ENCODE measurements around the gene NEURL1. TPM values are rescaled to one million over a fixed set of nuclear protein-coding genes. Genes with fewer than 3 reads are reported as not detected.

The NEURL1 gene
- total and polyA plus RNA-seq, 4 donors, result 0.14 to 2.0 (median 0.74) TPM

DNA sequence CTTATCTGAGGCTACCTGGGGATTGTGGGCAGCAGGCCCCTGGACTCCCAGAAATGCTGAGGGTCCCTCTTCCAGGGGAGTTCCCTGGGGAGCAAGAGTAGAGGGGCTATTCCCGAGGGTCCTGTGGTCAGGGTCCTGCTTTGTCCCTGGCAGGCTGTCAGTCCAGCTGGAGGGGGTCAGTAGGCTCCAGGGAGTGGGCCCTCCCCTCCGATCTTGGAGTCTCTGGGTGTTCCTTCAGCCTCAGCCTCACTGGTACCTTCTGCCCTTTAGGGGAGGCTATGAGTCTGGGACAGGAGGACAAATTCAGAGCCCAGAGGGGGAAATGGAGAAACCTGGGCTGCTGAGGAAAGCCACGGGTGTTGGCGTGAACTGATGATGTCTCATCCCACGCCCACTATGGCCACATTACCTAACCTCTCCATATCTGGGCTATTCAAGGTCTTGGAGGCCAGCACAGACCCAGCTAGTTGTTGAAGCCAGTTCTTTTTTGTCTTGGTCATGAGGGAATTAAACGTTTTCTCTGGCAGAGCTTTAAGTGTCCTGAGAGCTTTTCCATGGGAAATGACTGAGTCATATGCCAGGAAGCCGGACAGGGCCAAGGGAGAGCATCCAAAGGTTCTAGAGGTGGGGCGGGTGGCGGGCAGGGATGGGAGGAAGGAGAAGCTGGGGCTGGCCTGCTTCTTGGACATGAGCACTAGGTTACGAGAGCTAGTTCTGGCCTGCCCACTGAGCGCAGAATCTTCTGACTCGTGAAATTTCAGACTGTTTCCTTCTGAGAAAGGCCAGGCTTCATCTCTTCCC, 47.5 kb upstream of the NEURL1 start:
- TF ChIP-seq, protein P1, sequence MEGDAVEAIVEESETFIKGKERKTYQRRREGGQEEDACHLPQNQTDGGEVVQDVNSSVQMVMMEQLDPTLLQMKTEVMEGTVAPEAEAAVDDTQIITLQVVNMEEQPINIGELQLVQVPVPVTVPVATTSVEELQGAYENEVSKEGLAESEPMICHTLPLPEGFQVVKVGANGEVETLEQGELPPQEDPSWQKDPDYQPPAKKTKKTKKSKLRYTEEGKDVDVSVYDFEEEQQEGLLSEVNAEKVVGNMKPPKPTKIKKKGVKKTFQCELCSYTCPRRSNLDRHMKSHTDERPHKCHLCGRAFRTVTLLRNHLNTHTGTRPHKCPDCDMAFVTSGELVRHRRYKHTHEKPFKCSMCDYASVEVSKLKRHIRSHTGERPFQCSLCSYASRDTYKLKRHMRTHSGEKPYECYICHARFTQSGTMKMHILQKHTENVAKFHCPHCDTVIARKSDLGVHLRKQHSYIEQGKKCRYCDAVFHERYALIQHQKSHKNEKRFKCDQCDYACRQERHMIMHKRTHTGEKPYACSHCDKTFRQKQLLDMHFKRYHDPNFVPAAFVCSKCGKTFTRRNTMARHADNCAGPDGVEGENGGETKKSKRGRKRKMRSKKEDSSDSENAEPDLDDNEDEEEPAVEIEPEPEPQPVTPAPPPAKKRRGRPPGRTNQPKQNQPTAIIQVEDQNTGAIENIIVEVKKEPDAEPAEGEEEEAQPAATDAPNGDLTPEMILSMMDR (IDR thresholded peaks at IDR 0.05; ENCODE audit: control extremely low read depth, extremely low read depth), result no peak
- Histone ChIP-seq H3K9ac (ENCODE audit: insufficient read depth in 1 of 2, low read length in 2 of 2) (no peak overlapping the region), H3K36me3 (ENCODE audit: control insufficient read depth in 4 of 4, insufficient read depth in 4 of 4, low read length in 4 of 4) (peaks cover 0 to 62% (median 37%) of the 10 kb centered on the region in 4 donors), H3K4me1 (ENCODE audit: control insufficient read depth in 5 of 5, insufficient read depth in 5 of 5, low read length in 5 of 5) (peaks cover 0 to 32% (median 4%) of the 10 kb centered on the region in 5 donors), H3K4me3 (no peak overlapping the region), H3K27ac (ENCODE audit: low read depth in 1 of 2, low read length in 1 of 2) (peak overlapping the region; percentile 9 to 80), H3K27me3 (ENCODE audit: control insufficient read depth in 3 of 3, insufficient read depth in 3 of 3, low read length in 2 of 3) (no peaks in the 10 kb centered on the region), H3K9me3 (ENCODE audit: control insufficient read depth in 4 of 4, insufficient read depth in 3 of 4, low read length in 3 of 4) (no peaks in the 10 kb centered on the region)
- no peak for DNase-seq
- 64 to 79% methylated on average over 12 of the region's 12 CpGs for WGBS, 2 donors
- peak; percentile 37 for ATAC-seq (ENCODE audit: insufficient read depth, low FRiP score)

DNA sequence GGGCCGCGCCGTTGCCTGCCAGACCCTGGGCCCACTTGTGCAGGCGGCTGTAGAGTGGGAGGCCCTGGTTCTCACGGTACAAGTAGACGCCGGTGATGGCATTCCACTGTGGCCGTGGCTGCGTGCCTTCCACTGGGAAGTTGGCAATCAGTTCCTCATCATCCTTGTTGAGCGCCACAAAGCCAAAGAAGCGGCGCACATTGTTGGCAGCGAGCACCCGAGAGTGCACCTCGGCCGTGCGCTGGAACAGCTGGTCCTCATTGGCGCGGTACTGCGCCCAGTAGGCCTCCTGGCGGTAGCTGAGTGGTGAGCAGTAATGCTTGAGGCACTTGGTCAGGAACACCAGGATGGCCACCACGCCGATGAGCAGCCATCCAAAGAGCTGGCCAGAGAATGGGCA, 46.3 kb upstream of the NEURL1 start:
- H3K27ac ChIP-seq (ENCODE audit: low read depth in 1 of 2, low read length in 1 of 2), result peak overlapping the region in 1 of 2 donors; percentile 50
- peaks cover 0 to 55% (median 32%) of the 10 kb centered on the region in 4 donors for H3K36me3 ChIP-seq (ENCODE audit: control insufficient read depth in 4 of 4, insufficient read depth in 4 of 4, low read length in 4 of 4)
- no peak overlapping the region for H3K9ac ChIP-seq (ENCODE audit: insufficient read depth in 1 of 2, low read length in 2 of 2)
- H3K27me3 ChIP-seq (ENCODE audit: control insufficient read depth in 3 of 3, insufficient read depth in 3 of 3, low read length in 2 of 3), result no peaks in the 10 kb centered on the region
- H3K9me3 ChIP-seq (ENCODE audit: control insufficient read depth in 4 of 4, insufficient read depth in 3 of 4, low read length in 3 of 4), result no peaks in the 10 kb centered on the region
- H3K4me1 ChIP-seq (ENCODE audit: control insufficient read depth in 5 of 5, insufficient read depth in 5 of 5, low read length in 5 of 5), result peaks cover 0 to 34% (median 10%) of the 10 kb centered on the region in 5 donors
- no peak overlapping the region for H3K4me3 ChIP-seq
- DNase-seq (no peak), ATAC-seq (ENCODE audit: insufficient read depth, low FRiP score) (no peak)
- TF ChIP-seq, protein P1 (IDR thresholded peaks at IDR 0.05; ENCODE audit: control extremely low read depth, extremely low read depth), result no peak
- WGBS, 2 donors, result 97% methylated on average over 23 of the region's 23 CpGs

DNA sequence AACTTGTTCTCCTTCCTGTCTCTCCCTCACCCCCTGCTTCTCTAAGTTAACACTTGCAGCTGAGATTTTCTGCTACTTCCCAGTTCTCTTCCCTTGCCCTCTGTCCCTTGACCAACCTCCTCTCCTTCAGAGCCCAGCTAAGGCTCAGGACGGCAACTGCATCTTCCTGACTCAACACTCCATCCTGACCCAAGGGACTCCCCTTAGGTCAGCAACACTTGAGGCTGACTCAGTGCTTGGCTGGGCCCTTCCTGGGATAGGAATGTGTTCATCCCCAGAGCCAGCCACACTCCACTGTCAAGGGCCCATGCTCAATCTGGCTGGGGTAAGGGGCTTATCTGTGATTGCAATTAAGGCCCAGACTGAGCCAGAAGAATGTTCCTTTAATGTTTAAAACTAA, 44.8 kb upstream of the NEURL1 start:
- 53 to 54% methylated on average over 1 of the region's 1 CpG for WGBS, 2 donors
- Histone ChIP-seq H3K9ac (ENCODE audit: insufficient read depth in 1 of 2, low read length in 2 of 2) (no peak overlapping the region), H3K4me1 (ENCODE audit: control insufficient read depth in 5 of 5, insufficient read depth in 5 of 5, low read length in 5 of 5) (peaks cover 0 to 37% (median 10%) of the 10 kb centered on the region in 5 donors), H3K27me3 (ENCODE audit: control insufficient read depth in 3 of 3, insufficient read depth in 3 of 3, low read length in 2 of 3) (no peaks in the 10 kb centered on the region), H3K4me3 (no peak overlapping the region), H3K27ac (ENCODE audit: low read depth in 1 of 2, low read length in 1 of 2) (no peak overlapping the region), H3K9me3 (ENCODE audit: control insufficient read depth in 4 of 4, insufficient read depth in 3 of 4, low read length in 3 of 4) (no peaks in the 10 kb centered on the region), H3K36me3 (ENCODE audit: control insufficient read depth in 4 of 4, insufficient read depth in 4 of 4, low read length in 4 of 4) (peaks cover 0 to 41% (median 23%) of the 10 kb centered on the region in 4 donors)
- ATAC-seq (ENCODE audit: insufficient read depth, low FRiP score) (peak; percentile 44), DNase-seq (no peak)
- TF ChIP-seq, protein P1 (IDR thresholded peaks at IDR 0.05; ENCODE audit: control extremely low read depth, extremely low read depth), result no peak
